ENCODE results near the gene NFATC1.

GRCh38 chr18:79542876-79543750, 147.4 kb downstream of the NFATC1 start:
- TF ChIP-seq CTCF (IDR thresholded peaks at IDR 0.05; ENCODE audit: low read depth, low read length, poor library complexity, severe bottlenecking) (no peak), EZH2phosphoT487 (IDR thresholded peaks at IDR 0.05; ENCODE audit: borderline replicate concordance, low read length) (no peak)
